Endothelial cell (in vitro differentiated cells): ENCODE measurements around the gene GUCY1A2. TPM values are rescaled to one million over a fixed set of nuclear protein-coding genes. Genes with fewer than 3 reads are reported as not detected.

Experiments
- DNase-seq: peaks from one replicate; pipeline ENCODE4 v3.0.0; 2021; ENCODE audit warnings: low spot score
- H3K27ac Mint-ChIP-seq: one replicate; pipeline ENCODE4 v1.8.0; 2021; ENCODE audit warnings: mixed read lengths, inconsistent platforms; ENCODE audit not compliant: unreplicated experiment
- H3K27me3 Mint-ChIP-seq: one replicate; pipeline ENCODE4 v1.8.0; 2021; ENCODE audit warnings: mild to moderate bottlenecking, moderate library complexity, mixed read lengths, inconsistent platforms; ENCODE audit not compliant: unreplicated experiment
- H3K36me3 Mint-ChIP-seq: one replicate; pipeline ENCODE4 v1.8.0; 2021; ENCODE audit warnings: mild to moderate bottlenecking, low read depth, mixed read lengths, inconsistent platforms; ENCODE audit not compliant: unreplicated experiment
- H3K4me1 Mint-ChIP-seq: one replicate; pipeline ENCODE4 v1.8.0; 2021; ENCODE audit warnings: mild to moderate bottlenecking, mixed read lengths, inconsistent platforms; ENCODE audit not compliant: unreplicated experiment
- H3K4me3 Mint-ChIP-seq: one replicate; pipeline ENCODE4 v1.8.0; 2021; ENCODE audit warnings: mild to moderate bottlenecking, mixed read lengths, inconsistent platforms; ENCODE audit not compliant: unreplicated experiment
- H3K9me3 Mint-ChIP-seq: one replicate; pipeline ENCODE4 v1.8.0; 2021; ENCODE audit warnings: mixed read lengths, inconsistent platforms; ENCODE audit not compliant: unreplicated experiment
- total RNA-seq: library from RNA; stranded (reverse); fragmentation: NEBNext Ultra II Directional; extraction: Animal tissue kit (Norgen Biotek cat#: 25700); gene quantifications from one replicate; pipeline ENCODE4 v1.2.1, GENCODE V29; 2021; ENCODE audit not compliant: unreplicated experiment
- TF ChIP-seq, protein P1 (sequence below): fragments of 200-600 bp; sonication (generic); IDR thresholded peaks from one replicate; pipeline ENCODE4 v1.5.0; 2021; ENCODE audit warnings: antibody characterized with exemption; ENCODE audit not compliant: unreplicated experiment

Gene GUCY1A2
- total RNA-seq, 1 donor from 2014 or later, result 0.10 TPM

DNA sequence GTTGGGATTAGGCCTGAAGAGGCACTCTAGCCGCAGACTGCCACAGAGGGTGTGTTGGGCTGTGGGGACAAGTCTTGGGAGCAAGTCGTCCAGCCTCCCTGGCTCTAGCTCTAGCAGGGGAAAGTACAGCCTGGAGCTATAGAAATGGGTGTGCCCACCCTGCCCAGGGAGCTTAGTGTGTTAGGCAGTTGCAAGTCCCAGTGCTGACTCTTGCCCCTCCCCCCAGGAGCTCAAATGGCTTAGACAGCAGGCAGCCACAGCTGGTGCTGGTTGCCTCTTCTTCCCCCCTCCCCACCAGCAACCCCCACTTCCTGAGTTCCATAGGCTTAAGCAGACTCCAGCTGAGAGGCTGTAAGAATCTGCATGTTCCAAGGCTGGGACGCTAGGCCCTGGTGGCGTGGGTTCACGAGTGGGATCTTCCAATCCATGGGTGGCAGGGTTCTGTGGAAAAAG lies 61.2 kb downstream of the GUCY1A2 start:
- Mint-ChIP-seq H3K4me1 (peaks cover 5% of the 10 kb centered on the region), H3K27me3 (peaks cover 1% of the 10 kb centered on the region)

DNA sequence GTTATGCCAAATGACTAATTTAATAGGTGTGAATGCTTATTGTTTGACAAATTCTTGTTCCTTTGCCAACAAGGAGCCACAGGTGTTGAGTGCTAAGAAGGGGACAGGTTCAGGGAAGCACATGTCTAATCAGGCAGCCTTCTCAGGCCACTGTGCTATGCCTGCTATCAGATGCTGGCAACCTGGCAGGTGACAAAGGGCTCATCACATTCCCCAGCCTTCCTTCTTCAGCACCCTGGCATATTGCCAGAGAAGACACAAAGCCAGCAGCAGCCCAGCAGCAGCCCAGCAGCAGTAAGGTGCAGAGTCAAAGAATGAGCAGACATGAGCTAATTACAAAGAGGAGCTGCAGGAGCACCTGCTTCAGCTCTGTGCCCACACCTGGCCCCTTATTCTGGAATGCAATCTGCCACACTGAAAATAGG lies 68.2 kb downstream of the GUCY1A2 start:
- no peak for DNase-seq
- TF ChIP-seq, protein P1, sequence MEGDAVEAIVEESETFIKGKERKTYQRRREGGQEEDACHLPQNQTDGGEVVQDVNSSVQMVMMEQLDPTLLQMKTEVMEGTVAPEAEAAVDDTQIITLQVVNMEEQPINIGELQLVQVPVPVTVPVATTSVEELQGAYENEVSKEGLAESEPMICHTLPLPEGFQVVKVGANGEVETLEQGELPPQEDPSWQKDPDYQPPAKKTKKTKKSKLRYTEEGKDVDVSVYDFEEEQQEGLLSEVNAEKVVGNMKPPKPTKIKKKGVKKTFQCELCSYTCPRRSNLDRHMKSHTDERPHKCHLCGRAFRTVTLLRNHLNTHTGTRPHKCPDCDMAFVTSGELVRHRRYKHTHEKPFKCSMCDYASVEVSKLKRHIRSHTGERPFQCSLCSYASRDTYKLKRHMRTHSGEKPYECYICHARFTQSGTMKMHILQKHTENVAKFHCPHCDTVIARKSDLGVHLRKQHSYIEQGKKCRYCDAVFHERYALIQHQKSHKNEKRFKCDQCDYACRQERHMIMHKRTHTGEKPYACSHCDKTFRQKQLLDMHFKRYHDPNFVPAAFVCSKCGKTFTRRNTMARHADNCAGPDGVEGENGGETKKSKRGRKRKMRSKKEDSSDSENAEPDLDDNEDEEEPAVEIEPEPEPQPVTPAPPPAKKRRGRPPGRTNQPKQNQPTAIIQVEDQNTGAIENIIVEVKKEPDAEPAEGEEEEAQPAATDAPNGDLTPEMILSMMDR, result no peak
- no peaks in the 10 kb centered on the region for H3K36me3 Mint-ChIP-seq
- H3K27ac Mint-ChIP-seq, result no peak overlapping the region
- no peaks in the 10 kb centered on the region for H3K4me1 Mint-ChIP-seq
- peaks cover 1% of the 10 kb centered on the region for H3K27me3 Mint-ChIP-seq
- no peaks in the 10 kb centered on the region for H3K9me3 Mint-ChIP-seq
- H3K4me3 Mint-ChIP-seq, result no peak overlapping the region

More for the DNA sequence above, 61.2 kb downstream of the GUCY1A2 start:
- no peaks in the 10 kb centered on the region for H3K9me3 Mint-ChIP-seq
- H3K27ac Mint-ChIP-seq, result no peak overlapping the region
- TF ChIP-seq, protein P1, result no peak
- H3K36me3 Mint-ChIP-seq, result no peaks in the 10 kb centered on the region
- no peak for DNase-seq
- no peak overlapping the region for H3K4me3 Mint-ChIP-seq

DNA sequence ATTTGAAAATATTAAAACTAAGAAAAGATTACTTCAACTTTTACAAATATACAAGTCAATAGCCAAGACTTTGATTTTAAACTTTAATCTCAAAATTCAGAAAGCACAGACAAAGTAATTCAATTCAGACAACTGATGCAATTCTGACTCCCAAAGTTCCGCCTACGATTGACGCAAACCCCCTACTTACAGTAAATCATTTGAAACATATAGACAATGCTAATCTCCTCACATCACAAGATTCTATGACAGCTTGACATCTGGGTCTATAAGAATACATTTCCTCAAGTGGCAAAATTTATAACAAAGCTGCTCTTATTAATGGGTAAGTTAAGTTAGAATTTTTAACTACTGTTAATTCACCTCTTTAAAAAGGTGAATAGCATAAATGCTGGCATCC lies 75.2 kb downstream of the GUCY1A2 start:
- TF ChIP-seq, protein P1, result no peak
- no peak for DNase-seq
- Mint-ChIP-seq H3K27me3 (no peaks in the 10 kb centered on the region), H3K9me3 (no peaks in the 10 kb centered on the region), H3K36me3 (no peaks in the 10 kb centered on the region), H3K27ac (no peak overlapping the region), H3K4me3 (no peak overlapping the region), H3K4me1 (no peaks in the 10 kb centered on the region)

DNA sequence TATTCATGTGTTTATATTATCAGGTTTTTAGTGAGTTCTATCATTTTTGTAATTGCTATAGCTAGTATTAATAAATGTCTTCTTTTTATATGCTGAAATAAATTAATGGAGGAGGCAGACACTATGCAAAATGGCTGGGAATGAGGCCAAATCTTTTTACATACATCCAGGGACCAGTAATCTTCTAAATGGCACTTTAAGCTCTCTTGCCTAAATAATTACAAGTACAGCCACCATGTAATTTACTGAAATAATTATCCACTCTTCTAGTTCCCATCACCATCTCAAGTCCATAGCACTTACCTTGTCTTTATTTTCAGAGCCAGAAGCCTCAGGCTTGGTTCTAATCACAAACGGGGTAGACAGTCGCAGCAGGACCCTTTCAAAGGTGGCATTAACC lies 79.1 kb downstream of the GUCY1A2 start:
- no peaks in the 10 kb centered on the region for H3K27me3 Mint-ChIP-seq
- no peak for DNase-seq
- H3K4me3 Mint-ChIP-seq, result no peak overlapping the region
- H3K36me3 Mint-ChIP-seq, result no peaks in the 10 kb centered on the region
- TF ChIP-seq, protein P1, result no peak
- H3K9me3 Mint-ChIP-seq, result no peaks in the 10 kb centered on the region
- H3K27ac Mint-ChIP-seq, result no peak overlapping the region
- H3K4me1 Mint-ChIP-seq, result no peaks in the 10 kb centered on the region

DNA sequence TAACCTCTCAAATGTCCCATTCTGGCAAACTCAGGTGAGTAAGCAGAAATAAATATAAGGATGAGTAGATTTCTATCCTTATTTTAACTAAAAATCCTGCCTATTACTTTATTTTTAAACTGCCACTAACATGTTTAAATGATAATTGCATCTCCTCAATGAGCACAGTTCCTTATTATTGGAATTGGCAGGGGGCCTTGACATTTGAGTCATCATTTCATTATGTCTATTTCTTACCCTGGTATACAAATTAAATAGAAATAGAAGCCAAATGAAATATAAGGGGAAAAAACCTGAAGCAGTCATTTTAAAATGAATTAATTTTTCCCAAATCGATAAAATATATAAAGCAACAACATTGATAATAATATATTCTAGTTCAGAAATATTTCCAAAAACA lies 81.2 kb downstream of the GUCY1A2 start:
- Mint-ChIP-seq H3K27ac (no peak overlapping the region), H3K9me3 (no peaks in the 10 kb centered on the region), H3K4me1 (no peaks in the 10 kb centered on the region), H3K4me3 (no peak overlapping the region), H3K36me3 (no peaks in the 10 kb centered on the region), H3K27me3 (no peaks in the 10 kb centered on the region)
- DNase-seq, result no peak
- TF ChIP-seq, protein P1, result no peak
